Thyroid gland (tissue), 4 donors: ENCODE results near the gene ORC4. TPM values are rescaled to one million over a fixed set of nuclear protein-coding genes. Genes with fewer than 3 reads are reported as not detected.

Experiments used
- DNase-seq, 2 donors: peaks; one replicate each; pipeline ENCODE4 v3.0.0-alpha.2; 2019
- H3K27ac ChIP-seq, 3 donors: fragments of 200-600 bp; sonication (generic); 1 replicate in 2 of 3; 2 replicates in 1 of 3; pipeline ENCODE4 v1.5.1; 2016 to 2019; ENCODE audit warnings: mild to moderate bottlenecking in 1 of 3, moderate library complexity in 1 of 3
- H3K27me3 ChIP-seq: fragments of 200-600 bp; sonication (generic); one replicate; pipeline ENCODE4 v1.5.1; 2019
- H3K36me3 ChIP-seq, 2 donors: fragments of 200-600 bp; sonication (generic); one replicate each; pipeline ENCODE4 v1.5.1; 2016 to 2019
- H3K4me1 ChIP-seq, 2 donors: fragments of 200-600 bp; sonication (generic); one replicate each; pipeline ENCODE4 v1.5.1; 2017 to 2019
- H3K4me3 ChIP-seq, 3 donors: fragments of 200-600 bp; sonication (generic); replicated peaks in 1 of 3; 1 replicate in 2 of 3; 2 replicates in 1 of 3; pipeline ENCODE4 v1.5.1; 2016; ENCODE audit warnings: mild to moderate bottlenecking in 1 of 3
- H3K9me3 ChIP-seq: fragments of 200-600 bp; sonication (generic); one replicate; pipeline ENCODE4 v1.5.1; 2017
- CTCF ChIP-seq, 6 experiments: fragments of 200-600 bp in 3 of 6; fragments of 450-650 bp in 3 of 6; sonication (generic) in 3 of 6; IDR thresholded peaks; one replicate each; pipeline ENCODE4 v1.5.1; 2016 to 2019; ENCODE audit warnings: antibody characterized with exemption in 6 of 6, mild to moderate bottlenecking in 2 of 6, inconsistent platforms in 1 of 6, moderate library complexity in 1 of 6
- POLR2A ChIP-seq, 2 donors: fragments of 450-650 bp; IDR thresholded peaks; one replicate each; pipeline ENCODE4 v1.6.1; 2017; ENCODE audit warnings: antibody characterized with exemption in 2 of 2, mild to moderate bottlenecking in 2 of 2, moderate library complexity in 1 of 2
- WGBS, 2 donors: methylation state at CpG; one replicate each; pipeline ENCODE4 v1.1.5; 2017; 5-methylcytosine and 5-hydroxymethylcytosine counted together
- intact Hi-C: fragments of 100-400 bp; cut with DNase I; formaldehyde crosslinking; loops from one replicate; pipeline ENCODE4 v1.15.1; 2023
- total RNA-seq, 4 donors: library from RNA; depleted of rRNA; stranded (reverse); fragments of >200 nt; gene quantifications; one replicate each; pipeline ENCODE4 v1.2.3, GENCODE V29; 2016

The ORC4 gene
- total RNA-seq, 4 donors from 2014 or later, result 62.5 to 89.2 (median 76.5) TPM

- H3K9me3 ChIP-seq, result no peaks in the 10 kb centered on the region
- WGBS, 2 donors, result 96% methylated on average over 5 of the region's 5 CpGs
- H3K36me3 ChIP-seq, result no peaks in the 10 kb centered on the region
- intact Hi-C loops, result no loop called here
- H3K27me3 ChIP-seq, result no peaks in the 10 kb centered on the region
- H3K27ac ChIP-seq, result no peak overlapping the region
- H3K4me3 ChIP-seq, result no peak overlapping the region
- peaks cover 0 to 5% of the 10 kb centered on the region in 2 donors for H3K4me1 ChIP-seq
- DNase-seq, result no peak
- no peak for TF ChIP-seq POLR2A (IDR thresholded peaks at IDR 0.05)
- no peak for TF ChIP-seq CTCF (IDR thresholded peaks at IDR 0.05)
These were observed 39.5 kb downstream of the ORC4 start for GRCh38 chr2:147980940-147981528.

GRCh38 chr2:147977679-147978078, 42.9 kb downstream of the ORC4 start:
- WGBS, 2 donors, result 94% methylated on average over 3 of the region's 3 CpGs; no CpG with 5 or more reads in 1 of the 2 donors

GRCh38 chr2:147976102-147976501, 44.4 kb downstream of the ORC4 start:
- Histone ChIP-seq H3K4me3 (no peak overlapping the region), H3K27ac (no peak overlapping the region), H3K9me3 (no peaks in the 10 kb centered on the region), H3K27me3 (no peaks in the 10 kb centered on the region), H3K4me1 (no peaks in the 10 kb centered on the region), H3K36me3 (no peaks in the 10 kb centered on the region)
- no peak for TF ChIP-seq POLR2A (IDR thresholded peaks at IDR 0.05)
- DNase-seq, result no peak
- WGBS, 2 donors, result 92 to 93% methylated on average over 2 of the region's 2 CpGs
- intact Hi-C loops, result no loop called here

More at GRCh38 chr2:147977679-147978078, 42.9 kb downstream of the ORC4 start:
- Histone ChIP-seq H3K9me3 (no peaks in the 10 kb centered on the region), H3K36me3 (no peaks in the 10 kb centered on the region), H3K27ac (no peak overlapping the region), H3K27me3 (no peaks in the 10 kb centered on the region), H3K4me1 (peaks cover 0 to 5% of the 10 kb centered on the region in 2 donors), H3K4me3 (no peak overlapping the region)
- intact Hi-C loops, result no loop called here
- TF ChIP-seq CTCF (IDR thresholded peaks at IDR 0.05) (no peak), POLR2A (IDR thresholded peaks at IDR 0.05) (no peak)
- DNase-seq, result no peak

- TF ChIP-seq CTCF (IDR thresholded peaks at IDR 0.05), result no peak
- TF ChIP-seq POLR2A (IDR thresholded peaks at IDR 0.05), result no peak
- 97 to 99% methylated on average over 2 of the region's 2 CpGs for WGBS, 2 donors
- intact Hi-C loops, result no loop called here
- Histone ChIP-seq H3K4me1 (no peaks in the 10 kb centered on the region), H3K27ac (no peak overlapping the region), H3K9me3 (no peaks in the 10 kb centered on the region), H3K36me3 (no peaks in the 10 kb centered on the region), H3K4me3 (no peak overlapping the region), H3K27me3 (no peaks in the 10 kb centered on the region)
- DNase-seq, result no peak
These were observed 52.0 kb downstream of the ORC4 start for GRCh38 chr2:147968571-147968970.

- no peak for TF ChIP-seq CTCF (IDR thresholded peaks at IDR 0.05)
- H3K36me3 ChIP-seq, result peaks cover 0 to 7% of the 10 kb centered on the region in 2 donors
- no peak overlapping the region for H3K27ac ChIP-seq
- no peaks in the 10 kb centered on the region for H3K27me3 ChIP-seq
- no peak overlapping the region for H3K4me3 ChIP-seq
- H3K9me3 ChIP-seq, result no peaks in the 10 kb centered on the region
- H3K4me1 ChIP-seq, result no peaks in the 10 kb centered on the region
- intact Hi-C loops, result no loop called here
- no peak for DNase-seq
These were observed 68.4 kb downstream of the ORC4 start for GRCh38 chr2:147952118-147952517.
